Choroid plexus epithelial cell (primary cell): ENCODE results near the gene AMOT.

Experiments used
- DNase-seq: peaks from one replicate; pipeline ENCODE4 v3.0.0-alpha.2; 2010; ENCODE audit warnings: low read depth
- H3K4me3 ChIP-seq: 2 replicates; pipeline ENCODE4 v1.5.1; 2011; ENCODE audit warnings: low read depth, mild to moderate bottlenecking, control low read depth, low read length, moderate library complexity
- TF ChIP-seq, protein P1 (sequence below): conservative IDR thresholded peaks from 2 replicates; pipeline ENCODE4 v1.5.1; 2011; ENCODE audit warnings: low read depth, mild to moderate bottlenecking, control low read depth, inconsistent platforms, low read length, moderate library complexity

The AMOT gene

DNA sequence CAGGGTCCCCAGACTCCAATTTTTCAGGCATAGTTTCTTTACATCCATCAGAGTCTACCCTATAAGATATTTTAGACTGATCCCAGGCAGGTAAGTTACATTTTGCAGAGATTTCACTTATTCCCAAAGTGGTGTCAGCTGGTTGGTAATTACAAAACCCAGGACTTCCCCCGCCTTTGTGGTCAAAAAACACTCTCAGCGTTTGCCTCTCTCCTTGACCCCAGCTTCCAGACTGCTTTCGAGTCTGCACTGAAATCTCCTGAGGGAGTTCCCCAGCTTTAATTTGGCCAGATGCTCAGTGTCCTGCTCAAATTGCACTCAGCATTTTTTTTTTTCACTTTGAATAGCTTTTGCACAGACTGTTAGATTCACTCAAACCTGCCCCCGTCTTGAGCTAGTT is 11.2 kb upstream of the AMOT start:
- peak; percentile 48 for DNase-seq
- TF ChIP-seq, protein P1, sequence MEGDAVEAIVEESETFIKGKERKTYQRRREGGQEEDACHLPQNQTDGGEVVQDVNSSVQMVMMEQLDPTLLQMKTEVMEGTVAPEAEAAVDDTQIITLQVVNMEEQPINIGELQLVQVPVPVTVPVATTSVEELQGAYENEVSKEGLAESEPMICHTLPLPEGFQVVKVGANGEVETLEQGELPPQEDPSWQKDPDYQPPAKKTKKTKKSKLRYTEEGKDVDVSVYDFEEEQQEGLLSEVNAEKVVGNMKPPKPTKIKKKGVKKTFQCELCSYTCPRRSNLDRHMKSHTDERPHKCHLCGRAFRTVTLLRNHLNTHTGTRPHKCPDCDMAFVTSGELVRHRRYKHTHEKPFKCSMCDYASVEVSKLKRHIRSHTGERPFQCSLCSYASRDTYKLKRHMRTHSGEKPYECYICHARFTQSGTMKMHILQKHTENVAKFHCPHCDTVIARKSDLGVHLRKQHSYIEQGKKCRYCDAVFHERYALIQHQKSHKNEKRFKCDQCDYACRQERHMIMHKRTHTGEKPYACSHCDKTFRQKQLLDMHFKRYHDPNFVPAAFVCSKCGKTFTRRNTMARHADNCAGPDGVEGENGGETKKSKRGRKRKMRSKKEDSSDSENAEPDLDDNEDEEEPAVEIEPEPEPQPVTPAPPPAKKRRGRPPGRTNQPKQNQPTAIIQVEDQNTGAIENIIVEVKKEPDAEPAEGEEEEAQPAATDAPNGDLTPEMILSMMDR: no peak
- H3K4me3 ChIP-seq: no peak overlapping the region

DNA sequence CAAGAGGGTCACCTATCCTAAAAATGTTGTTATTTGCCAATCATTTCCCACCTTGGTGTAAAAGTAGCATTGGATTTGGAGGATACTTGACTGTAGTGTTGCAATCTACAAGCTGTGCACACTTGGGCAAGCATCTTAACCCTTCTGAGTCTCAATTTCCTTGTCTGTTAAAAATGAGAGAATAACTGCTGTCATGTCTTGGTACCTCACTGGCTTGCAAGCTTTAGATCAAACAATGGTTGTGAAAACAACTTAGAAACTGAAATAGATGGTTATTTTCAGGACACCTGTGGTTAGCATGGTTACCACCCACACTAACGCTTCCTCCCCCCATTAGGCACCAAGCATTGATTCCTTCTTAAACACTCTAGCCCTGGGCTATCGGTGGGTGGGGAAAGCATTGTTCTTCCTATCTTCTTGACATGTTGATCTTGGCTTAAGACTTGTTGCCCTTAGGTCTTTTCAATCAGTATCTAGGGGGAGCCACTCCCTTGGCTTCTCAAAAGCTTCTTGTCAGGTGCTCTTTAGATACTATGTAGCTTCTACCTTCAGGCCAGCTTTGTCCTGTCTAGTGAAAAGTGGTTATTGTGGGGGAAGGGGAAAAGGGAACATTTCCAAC is 10.6 kb upstream of the AMOT start:
- H3K4me3 ChIP-seq: no peak overlapping the region
- DNase-seq: no peak
- TF ChIP-seq, protein P1: no peak

DNA sequence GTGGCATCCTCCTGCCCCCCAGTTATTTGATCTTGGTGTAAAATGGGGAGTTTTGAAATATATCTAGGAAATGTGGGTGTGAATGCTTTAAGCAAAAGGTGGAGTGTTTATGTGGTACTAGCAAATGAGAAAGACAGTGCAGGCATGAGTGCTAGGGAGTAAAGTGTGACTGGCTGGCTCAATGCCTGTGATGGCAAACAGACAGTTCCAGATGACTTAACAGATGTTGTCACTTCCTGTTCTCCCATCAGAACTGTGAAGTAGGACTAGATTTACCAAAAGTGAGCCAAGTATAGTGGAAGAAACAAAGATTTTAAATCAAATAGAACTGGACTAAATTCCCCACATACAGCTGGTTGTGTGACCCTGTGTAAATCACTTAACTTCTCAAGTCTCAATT is 8.4 kb upstream of the AMOT start:
- no peak overlapping the region for H3K4me3 ChIP-seq
- DNase-seq: no peak
- TF ChIP-seq, protein P1: no peak

DNA sequence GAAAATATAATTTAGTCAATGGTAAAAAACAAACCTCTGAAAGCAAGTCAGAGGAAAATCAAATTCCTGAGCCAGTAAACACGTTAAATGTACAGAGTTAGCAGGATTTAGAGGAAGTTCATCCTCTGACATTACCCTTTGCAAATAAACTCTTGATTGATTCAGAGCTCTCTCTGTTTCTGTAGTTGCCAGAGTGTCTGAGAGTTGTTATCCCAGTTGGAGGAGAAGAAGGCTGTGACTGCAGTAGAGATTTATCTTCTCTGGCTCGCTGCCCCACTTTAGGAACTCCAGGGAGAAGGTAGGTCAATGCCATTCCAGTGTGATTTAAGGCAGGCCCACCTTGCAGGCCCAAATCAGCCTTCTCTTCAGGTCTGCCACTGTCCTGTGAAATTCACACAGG is 6.2 kb upstream of the AMOT start:
- TF ChIP-seq, protein P1: no peak
- DNase-seq: no peak
- H3K4me3 ChIP-seq: no peak overlapping the region

DNA sequence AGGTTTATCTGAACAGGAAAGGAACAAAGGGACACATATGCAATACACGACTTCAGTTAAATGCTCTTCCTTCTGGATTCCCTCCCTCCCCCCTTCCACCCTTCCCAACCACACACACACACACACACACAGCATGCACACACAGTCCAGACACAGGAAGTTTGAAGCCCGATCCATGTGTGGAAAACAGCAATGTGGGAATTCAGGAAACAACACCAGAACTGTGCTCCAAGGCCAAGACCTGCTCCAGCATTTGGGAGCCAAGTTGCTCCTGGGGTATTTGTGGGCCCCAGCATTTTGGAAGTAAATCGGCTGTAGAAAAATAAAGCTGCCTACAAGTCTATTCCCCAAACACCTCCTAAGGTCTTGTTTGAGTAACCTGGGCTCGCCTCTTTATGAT is 5.6 kb upstream of the AMOT start:
- TF ChIP-seq, protein P1: no peak
- no peak for DNase-seq
- no peak overlapping the region for H3K4me3 ChIP-seq

DNA sequence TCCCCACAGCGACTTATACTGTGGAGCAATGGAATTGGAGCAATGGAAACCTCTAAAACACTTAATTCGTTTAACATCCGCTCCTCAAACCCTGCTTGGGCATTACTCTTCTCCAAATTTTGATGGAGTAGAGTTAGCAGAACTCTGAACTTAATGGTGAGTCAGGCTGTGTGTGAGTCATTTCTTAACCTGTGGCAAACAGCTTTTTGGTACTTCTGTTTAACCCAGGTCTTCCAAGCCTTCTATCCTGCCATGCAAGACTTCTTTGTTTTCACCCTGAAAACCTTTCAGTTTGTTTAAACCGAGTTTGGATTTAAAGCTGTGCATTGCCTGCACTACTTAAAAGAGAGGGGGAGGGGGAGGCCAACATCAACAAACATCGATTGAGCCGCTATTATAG is 3.6 kb upstream of the AMOT start:
- H3K4me3 ChIP-seq: no peak overlapping the region
- TF ChIP-seq, protein P1: no peak
- no peak for DNase-seq

DNA sequence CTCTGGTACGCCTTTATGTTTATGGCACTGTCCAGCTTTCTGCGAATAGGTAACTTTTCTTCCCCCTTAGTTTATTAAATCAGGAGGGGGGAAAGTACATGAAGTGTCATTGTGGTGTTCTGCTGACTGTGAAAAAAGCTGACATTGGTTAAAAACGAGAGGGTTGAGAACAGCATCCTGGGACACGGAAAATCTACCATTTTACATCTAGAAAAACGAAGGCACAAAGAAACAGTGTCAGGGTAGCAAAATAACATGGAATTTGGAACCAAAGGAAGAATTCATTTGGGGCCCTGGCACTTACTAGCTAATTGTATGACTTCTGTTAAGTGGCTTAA is 1.2 kb upstream of the AMOT start:
- no peak for DNase-seq
- TF ChIP-seq, protein P1: no peak
- H3K4me3 ChIP-seq: peak overlapping the region; percentile 17
